HG03520 (cell line): ENCODE data around the gene NAA30.
A peak's percentile ranks its signal among the peaks of the same experiment; 100 is the strongest.

Experiments used
- ATAC-seq: cut with Tn5 transposase; IDR thresholded peaks from one replicate; pipeline ENCODE4 v1.9.1; 2021; ENCODE audit warnings: mild to moderate bottlenecking, moderate library complexity; ENCODE audit not compliant: unreplicated experiment

The NAA30 gene

GRCh38 chr14:57391517-57392195 is 1.3 kb downstream of the NAA30 start:
- ATAC-seq: no peak

- no peak for ATAC-seq
Observed at GRCh38 chr14:57392830-57393229, 2.4 kb downstream of the NAA30 start.

- ATAC-seq: no peak
Observed at GRCh38 chr14:57400556-57401494, 10.4 kb downstream of the NAA30 start.

- ATAC-seq: no peak
Observed at GRCh38 chr14:57401501-57401900, 11.1 kb downstream of the NAA30 start.

- ATAC-seq: no peak
Observed at GRCh38 chr14:57402173-57402852, 11.9 kb downstream of the NAA30 start.

- no peak for ATAC-seq
Observed at GRCh38 chr14:57403521-57403864, 13.1 kb downstream of the NAA30 start.

GRCh38 chr14:57405562-57405961 is 15.2 kb downstream of the NAA30 start:
- no peak for ATAC-seq

- no peak for ATAC-seq
Observed at GRCh38 chr14:57408037-57408436, 17.7 kb downstream of the NAA30 start.

GRCh38 chr14:57408634-57409033 is 18.2 kb downstream of the NAA30 start:
- ATAC-seq: no peak

GRCh38 chr14:57412341-57412740 is 22.0 kb downstream of the NAA30 start:
- no peak for ATAC-seq

GRCh38 chr14:57413849-57414248 is 23.5 kb downstream of the NAA30 start:
- no peak for ATAC-seq

- no peak for ATAC-seq
Observed at GRCh38 chr14:57417228-57417627, 26.8 kb downstream of the NAA30 start.

- ATAC-seq: no peak
Observed at GRCh38 chr14:57418999-57419398, 28.6 kb downstream of the NAA30 start.

- ATAC-seq: no peak
Observed at GRCh38 chr14:57420033-57420432, 29.6 kb downstream of the NAA30 start.

- no peak for ATAC-seq
Observed at GRCh38 chr14:57420986-57421385, 30.6 kb downstream of the NAA30 start.

- no peak for ATAC-seq
Observed at GRCh38 chr14:57435923-57436322, 45.5 kb downstream of the NAA30 start.

- no peak for ATAC-seq
Observed at GRCh38 chr14:57461777-57462320, 71.5 kb downstream of the NAA30 start.

- ATAC-seq: no peak
Observed at GRCh38 chr14:57462551-57462950, 72.2 kb downstream of the NAA30 start.

- peak; percentile 63 for ATAC-seq
Observed at GRCh38 chr14:57464008-57464730, 73.8 kb downstream of the NAA30 start.
